CD14-positive monocyte (primary cell): ENCODE data around the gene LST1. TPM values are rescaled to one million over a fixed set of nuclear protein-coding genes. Genes with fewer than 3 reads are reported as not detected.
A peak's percentile ranks its signal among the peaks of the same experiment; 100 is the strongest.

ENCODE experiments used
- DNase-seq, 3 donors: peaks; one replicate each; pipeline ENCODE4 v3.0.0-alpha.2; 2011 to 2022
- H2AFZ ChIP-seq: 2 replicates; pipeline ENCODE4 v1.6.0; 2012; ENCODE audit warnings: mild to moderate bottlenecking, low read depth, low read length, inconsistent platforms; ENCODE audit not compliant: insufficient read depth, poor library complexity, severe bottlenecking
- H3K27ac ChIP-seq, 2 donors: 1 replicate in 1 of 2; 2 replicates in 1 of 2; pipeline ENCODE4 v1.5.1; 2012 to 2013; ENCODE audit warnings: low read length in 2 of 2, control low read depth in 1 of 2, inconsistent platforms in 1 of 2, low read depth in 1 of 2, mild to moderate bottlenecking in 1 of 2
- H3K27me3 ChIP-seq, 2 donors: one replicate each; pipeline versions ENCODE4 v1.6.0 to v1.6.1; 2011 to 2013; ENCODE audit warnings: low read length in 2 of 2; ENCODE audit not compliant: control insufficient read depth in 2 of 2, insufficient read depth in 2 of 2
- H3K36me3 ChIP-seq, 2 donors: replicated peaks in 1 of 2; 1 replicate in 1 of 2; 2 replicates in 1 of 2; pipeline versions ENCODE4 v1.5.1 to v1.6.1; 2012 to 2013; ENCODE audit warnings: low read length in 2 of 2, control low read depth in 1 of 2, inconsistent platforms in 1 of 2, mild to moderate bottlenecking in 1 of 2; ENCODE audit not compliant: insufficient read depth in 2 of 2, control insufficient read depth in 1 of 2
- H3K4me1 ChIP-seq, 2 donors: 1 replicate in 1 of 2; 2 replicates in 1 of 2; pipeline versions ENCODE4 v1.5.1 to v1.6.1; 2012 to 2013; ENCODE audit warnings: low read length in 2 of 2, control low read depth in 1 of 2, inconsistent platforms in 1 of 2, mild to moderate bottlenecking in 1 of 2, moderate library complexity in 1 of 2; ENCODE audit not compliant: insufficient read depth in 2 of 2, control insufficient read depth in 1 of 2
- H3K4me2 ChIP-seq: replicated peaks from 2 replicates; pipeline ENCODE3; 2012; ENCODE audit warnings: low read length, moderate library complexity, mild to moderate bottlenecking; ENCODE audit not compliant: poor library complexity, severe bottlenecking; ENCODE audit errors: extremely low read depth
- H3K4me3 ChIP-seq, 3 experiments: fragments of 200-600 bp in 1 of 3; sonication (generic) in 1 of 3; replicated peaks in 1 of 3; 1 replicate in 2 of 3; 2 replicates in 1 of 3; pipeline ENCODE4 v1.5.1; 2011 to 2013; ENCODE audit warnings: low read length in 3 of 3, mild to moderate bottlenecking in 3 of 3, control low read depth in 2 of 3, low read depth in 2 of 3, inconsistent platforms in 1 of 3, moderate library complexity in 1 of 3
- H3K79me2 ChIP-seq: 2 replicates; pipeline ENCODE4 v1.6.0; 2012; ENCODE audit warnings: mild to moderate bottlenecking, control low read depth, inconsistent platforms, low read length, moderate library complexity; ENCODE audit not compliant: insufficient read depth
- H3K9ac ChIP-seq: 2 replicates; pipeline ENCODE4 v1.6.0; 2017; ENCODE audit warnings: low read length, mild to moderate bottlenecking; ENCODE audit not compliant: insufficient read depth, poor library complexity, severe bottlenecking
- H3K9me3 ChIP-seq, 2 donors: replicated peaks in 1 of 2; 1 replicate in 1 of 2; 2 replicates in 1 of 2; pipeline versions ENCODE4 v1.5.1 to v1.6.1; 2012 to 2013; ENCODE audit warnings: low read length in 2 of 2, control low read depth in 1 of 2; ENCODE audit not compliant: control insufficient read depth in 1 of 2, insufficient read depth in 1 of 2
- H4K20me1 ChIP-seq: 2 replicates; pipeline ENCODE4 v1.6.0; 2012; ENCODE audit warnings: mild to moderate bottlenecking, low read length, control low read depth, moderate library complexity; ENCODE audit not compliant: insufficient read depth
- H3K27ac Mint-ChIP-seq, 7 donors: one replicate each; pipeline ENCODE4 v1.8.0; 2020; ENCODE audit warnings: mild to moderate bottlenecking in 7 of 7, mixed read lengths in 7 of 7, moderate library complexity in 6 of 7, inconsistent platforms in 2 of 7
- H3K27me3 Mint-ChIP-seq, 3 donors: one replicate each; pipeline ENCODE4 v1.8.0; 2021 to 2022; ENCODE audit warnings: low read depth in 3 of 3, mild to moderate bottlenecking in 3 of 3, mixed read lengths in 3 of 3, moderate library complexity in 3 of 3, inconsistent platforms in 1 of 3
- H3K36me3 Mint-ChIP-seq, 2 donors: one replicate each; pipeline ENCODE4 v1.8.0; 2020; ENCODE audit warnings: mixed read lengths in 2 of 2, inconsistent platforms in 1 of 2, mild to moderate bottlenecking in 1 of 2
- H3K4me1 Mint-ChIP-seq: one replicate; pipeline ENCODE4 v1.8.0; 2020; ENCODE audit warnings: mild to moderate bottlenecking, mixed read lengths
- H3K4me3 Mint-ChIP-seq, 2 donors: one replicate each; pipeline ENCODE4 v1.8.0; 2020; ENCODE audit warnings: mild to moderate bottlenecking in 2 of 2, mixed read lengths in 2 of 2, moderate library complexity in 1 of 2
- H3K9me3 Mint-ChIP-seq, 7 donors: one replicate each; pipeline ENCODE4 v1.8.0; 2020 to 2022; ENCODE audit warnings: mixed read lengths in 7 of 7, mild to moderate bottlenecking in 6 of 7, moderate library complexity in 6 of 7, inconsistent platforms in 2 of 7
- CTCF ChIP-seq: fragments of 200-600 bp; IDR thresholded peaks from one replicate; pipeline ENCODE4 v1.8.0; 2022; ENCODE audit warnings: antibody characterized with exemption, mild to moderate bottlenecking
- WGBS: methylation state at CpG from one replicate; pipeline ENCODE4 v1.1.5; 2013; ENCODE audit warnings: missing lambda C conversion rate; ENCODE audit not compliant: insufficient coverage; 5-methylcytosine and 5-hydroxymethylcytosine counted together
- intact Hi-C, 2 donors: fragments of 100-400 bp; cut with micrococcal nuclease; formaldehyde crosslinking; loops; one replicate each; pipeline versions ENCODE4 v1.15.0 to v1.15.1; 2023
- polyA plus RNA-seq, 3 donors: library from polyadenylated mRNA; depleted of rRNA in 1 of 3; unstranded in 2 of 3; stranded (reverse) in 1 of 3; fragments of 300-500 nt in 2 of 3; fragments of >200 nt in 1 of 3; fragmentation: Illumina TruSeq in 2 of 3; gene quantifications; 1 replicate in 2 of 3; 2 replicates in 1 of 3; pipeline ENCODE4 v1.2.3, GENCODE V29; 2012 to 2021

LST1 gene
- polyA plus RNA-seq, 3 donors, result 1,103 to 1,584 (median 1,202) TPM

- no peak overlapping the region for H3K9ac ChIP-seq
- intact Hi-C loops, result no loop called here
- Mint-ChIP-seq H3K36me3 (peaks cover 94 to 99% of the 10 kb centered on the region in 2 donors), H3K9me3 (no peaks in the 10 kb centered on the region), H3K27me3 (peaks cover 0 to 3% (median 0%) of the 10 kb centered on the region in 3 donors), H3K4me1 (no peaks in the 10 kb centered on the region), H3K27ac (no peak overlapping the region), H3K4me3 (no peak overlapping the region)
- H3K79me2 ChIP-seq, result peaks cover 41% of the 10 kb centered on the region
- H2AFZ ChIP-seq, result no peak overlapping the region
- TF ChIP-seq CTCF, result no peak
- no peaks in the 10 kb centered on the region for H3K9me3 ChIP-seq
- H3K4me2 ChIP-seq, result no peak overlapping the region
- no peaks in the 10 kb centered on the region for H3K4me1 ChIP-seq
- H3K36me3 ChIP-seq, result peaks cover 97 to 100% of the 10 kb centered on the region in 2 donors
- DNase-seq, result no peak
- H3K27ac ChIP-seq, result no peak overlapping the region
- no peak overlapping the region for H3K4me3 ChIP-seq
- H3K27me3 ChIP-seq, result no peaks in the 10 kb centered on the region
- peaks cover 89% of the 10 kb centered on the region for H4K20me1 ChIP-seq
- 93% methylated on average over 18 of the region's 32 CpGs for WGBS
Measured at GRCh38 chr6:31631681-31632278, 45.7 kb downstream of the LST1 start.

GRCh38 chr6:31632279-31632946 is 46.3 kb downstream of the LST1 start:
- no peak overlapping the region for H3K4me3 ChIP-seq
- Mint-ChIP-seq H3K9me3 (no peaks in the 10 kb centered on the region), H3K27ac (peak overlapping the region in 2 of 7 donors; percentile 65 to 68), H3K36me3 (peaks cover 96 to 99% of the 10 kb centered on the region in 2 donors), H3K4me3 (no peak overlapping the region), H3K27me3 (peaks cover 0 to 3% (median 0%) of the 10 kb centered on the region in 3 donors), H3K4me1 (no peaks in the 10 kb centered on the region)
- no peak overlapping the region for H3K4me2 ChIP-seq
- peaks cover 37% of the 10 kb centered on the region for H3K79me2 ChIP-seq
- no peak for DNase-seq
- intact Hi-C loops, result no loop called here
- H3K9ac ChIP-seq, result no peak overlapping the region
- H3K27me3 ChIP-seq, result no peaks in the 10 kb centered on the region
- H3K27ac ChIP-seq, result no peak overlapping the region
- H3K4me1 ChIP-seq, result no peaks in the 10 kb centered on the region
- peaks cover 90% of the 10 kb centered on the region for H4K20me1 ChIP-seq
- TF ChIP-seq CTCF, result no peak
- H3K36me3 ChIP-seq, result peaks cover 97 to 100% of the 10 kb centered on the region in 2 donors
- WGBS, result 99% methylated on average over 15 of the region's 26 CpGs
- H2AFZ ChIP-seq, result no peak overlapping the region
- no peaks in the 10 kb centered on the region for H3K9me3 ChIP-seq
